GM21717 (cell line): ENCODE results near the gene NHEJ1.

Experiments used
- ATAC-seq: cut with Tn5 transposase; IDR thresholded peaks from one replicate; pipeline ENCODE4 v1.9.1; 2021; ENCODE audit warnings: mild to moderate bottlenecking, moderate library complexity; ENCODE audit not compliant: unreplicated experiment

Gene NHEJ1

GRCh38 chr2:219059725-219060682 lies 100.6 kb downstream of the NHEJ1 start:
- ATAC-seq = no peak

GRCh38 chr2:219059375-219059724 lies 101.3 kb downstream of the NHEJ1 start:
- no peak for ATAC-seq

GRCh38 chr2:219058541-219059374 lies 101.9 kb downstream of the NHEJ1 start:
- no peak for ATAC-seq

GRCh38 chr2:219057709-219058540 lies 102.7 kb downstream of the NHEJ1 start:
- peak; percentile 87 for ATAC-seq

- no peak for ATAC-seq
These were observed 103.5 kb downstream of the NHEJ1 start for GRCh38 chr2:219056896-219057708.

GRCh38 chr2:219056176-219056895 lies 104.3 kb downstream of the NHEJ1 start:
- no peak for ATAC-seq

- no peak for ATAC-seq
These were observed 105.4 kb downstream of the NHEJ1 start for GRCh38 chr2:219054956-219055903.

- ATAC-seq = no peak
These were observed 111.3 kb downstream of the NHEJ1 start for GRCh38 chr2:219049282-219049681.

GRCh38 chr2:219045937-219046550 lies 114.6 kb downstream of the NHEJ1 start:
- ATAC-seq = no peak

GRCh38 chr2:219042750-219043149 lies 117.9 kb downstream of the NHEJ1 start:
- ATAC-seq = no peak

GRCh38 chr2:219042157-219042556 lies 118.5 kb downstream of the NHEJ1 start:
- no peak for ATAC-seq

- ATAC-seq = no peak
These were observed 119.4 kb downstream of the NHEJ1 start, which contains the start of gene CFAP65 for GRCh38 chr2:219041252-219041651. Gene CFAP65, minus strand, starts transcription at chr2:219041516. Its CDS starts 2,468 bp downstream, at chr2:219039048.

- no peak for ATAC-seq
These were observed 122.0 kb downstream of the NHEJ1 start for GRCh38 chr2:219038600-219038999.

GRCh38 chr2:219037783-219038499 lies 122.7 kb downstream of the NHEJ1 start:
- ATAC-seq = no peak

- no peak for ATAC-seq
These were observed 124.7 kb downstream of the NHEJ1 start for GRCh38 chr2:219035942-219036341.

GRCh38 chr2:219034823-219035222 lies 125.8 kb downstream of the NHEJ1 start:
- no peak for ATAC-seq
